ENCODE measurements around the gene STUB1.

STUB1 gene

DNA sequence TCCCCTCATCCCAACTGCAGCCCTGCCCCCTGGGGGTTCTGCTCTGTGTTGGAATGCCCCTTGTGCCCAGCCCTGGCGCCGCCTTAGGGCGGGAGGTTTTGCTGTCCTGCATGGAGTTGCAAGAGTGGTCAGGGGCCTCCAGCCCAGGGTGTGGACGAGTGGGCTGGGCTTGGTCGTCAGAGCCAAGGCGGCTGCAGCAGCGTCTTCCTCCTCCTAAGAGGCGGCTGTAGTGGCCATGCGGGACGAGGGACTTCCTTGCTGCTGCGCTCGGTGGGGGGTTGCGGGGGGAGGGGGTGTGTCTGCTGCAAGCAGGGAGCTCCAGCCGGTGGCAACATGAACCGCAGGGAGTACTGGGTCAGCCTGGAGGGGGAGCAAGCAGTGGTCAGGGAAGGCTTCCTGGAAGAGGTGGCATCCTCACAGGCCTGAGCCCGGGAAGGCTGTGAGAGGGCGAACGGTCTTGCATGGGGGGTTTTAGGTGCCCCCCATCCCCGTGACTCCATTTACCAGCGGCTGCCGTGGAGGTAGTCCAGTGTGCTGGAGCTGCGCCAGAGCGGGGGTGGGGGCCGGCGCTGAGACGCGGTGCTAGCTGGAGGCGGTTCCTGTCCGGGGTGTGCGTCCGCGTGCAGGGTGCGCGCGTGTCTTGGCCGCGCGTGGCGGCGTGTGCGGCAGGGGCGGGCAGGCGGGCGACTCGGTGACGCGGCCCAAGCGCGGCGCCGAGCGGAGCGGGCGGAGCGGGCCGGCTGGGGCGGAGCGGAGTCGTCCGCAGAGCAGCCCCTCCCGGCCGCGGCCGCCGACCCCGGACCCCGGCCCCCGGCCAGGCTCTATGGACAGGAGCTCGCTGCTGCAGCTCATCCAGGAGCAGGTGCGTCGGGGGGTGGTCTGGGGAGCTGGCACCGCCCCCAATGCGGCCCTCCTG is 5.0 kb upstream of the STUB1 start, which contains the start of gene RHBDL1:
Gene RHBDL1, plus strand, starts transcription at position 704 of the 916 bp plus-strand sequence. Its CDS starts 120 bp downstream, at position 824.
- TF ChIP-seq, protein P1, sequence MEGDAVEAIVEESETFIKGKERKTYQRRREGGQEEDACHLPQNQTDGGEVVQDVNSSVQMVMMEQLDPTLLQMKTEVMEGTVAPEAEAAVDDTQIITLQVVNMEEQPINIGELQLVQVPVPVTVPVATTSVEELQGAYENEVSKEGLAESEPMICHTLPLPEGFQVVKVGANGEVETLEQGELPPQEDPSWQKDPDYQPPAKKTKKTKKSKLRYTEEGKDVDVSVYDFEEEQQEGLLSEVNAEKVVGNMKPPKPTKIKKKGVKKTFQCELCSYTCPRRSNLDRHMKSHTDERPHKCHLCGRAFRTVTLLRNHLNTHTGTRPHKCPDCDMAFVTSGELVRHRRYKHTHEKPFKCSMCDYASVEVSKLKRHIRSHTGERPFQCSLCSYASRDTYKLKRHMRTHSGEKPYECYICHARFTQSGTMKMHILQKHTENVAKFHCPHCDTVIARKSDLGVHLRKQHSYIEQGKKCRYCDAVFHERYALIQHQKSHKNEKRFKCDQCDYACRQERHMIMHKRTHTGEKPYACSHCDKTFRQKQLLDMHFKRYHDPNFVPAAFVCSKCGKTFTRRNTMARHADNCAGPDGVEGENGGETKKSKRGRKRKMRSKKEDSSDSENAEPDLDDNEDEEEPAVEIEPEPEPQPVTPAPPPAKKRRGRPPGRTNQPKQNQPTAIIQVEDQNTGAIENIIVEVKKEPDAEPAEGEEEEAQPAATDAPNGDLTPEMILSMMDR (IDR thresholded peaks at IDR 0.05; ENCODE audit: unreplicated experiment in 3 of 3), result no peak
- Mint-ChIP-seq H3K4me3 (peak within 1 kb of the TSS; percentile 42 to 69 (median 69)), H3K27ac (no peak within 1 kb of the TSS), H3K27me3 (ENCODE audit: low read depth) (peaks cover 6% of the 10 kb centered on the region), H3K9me3 (no peaks in the 10 kb centered on the region), H3K36me3 (ENCODE audit: low read depth) (peaks cover 3% of the 10 kb centered on the region), H3K4me1 (no peaks in the 10 kb centered on the region)

DNA sequence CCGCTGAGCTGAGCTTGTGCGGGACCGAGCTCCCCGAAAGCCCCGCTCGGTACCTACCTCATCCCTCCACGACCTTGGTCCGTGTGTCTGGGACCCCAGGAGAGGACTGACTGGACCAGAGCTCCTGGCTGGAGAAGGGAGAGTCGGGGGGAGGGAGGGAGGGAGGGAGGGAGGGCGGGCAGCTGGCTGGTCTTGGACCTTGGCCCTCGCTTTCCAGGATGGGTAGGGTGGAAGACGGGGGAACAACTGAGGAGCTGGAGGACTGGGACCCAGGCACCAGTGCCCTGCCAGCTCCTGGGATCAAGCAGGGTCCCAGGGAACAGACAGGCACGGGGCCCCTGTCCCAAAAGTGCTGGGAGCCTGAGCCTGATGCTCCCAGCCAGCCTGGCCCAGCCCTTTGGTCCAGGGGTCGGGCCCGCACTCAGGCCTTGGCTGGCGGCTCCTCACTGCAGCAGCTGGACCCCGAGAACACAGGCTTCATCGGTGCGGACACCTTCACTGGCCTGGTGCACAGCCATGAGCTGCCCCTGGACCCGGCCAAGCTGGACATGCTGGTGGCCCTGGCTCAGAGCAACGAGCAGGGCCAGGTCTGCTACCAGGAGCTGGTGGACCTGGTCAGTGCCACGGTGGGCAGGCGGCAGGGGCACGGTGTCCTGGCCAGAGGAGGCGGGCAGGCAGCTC is 4.2 kb upstream of the STUB1 start:
- TF ChIP-seq, protein P1 (IDR thresholded peaks at IDR 0.05; ENCODE audit: unreplicated experiment in 3 of 3), result no peak
- H3K9me3 Mint-ChIP-seq, result no peaks in the 10 kb centered on the region
- peaks cover 2% of the 10 kb centered on the region for H3K36me3 Mint-ChIP-seq (ENCODE audit: low read depth)
- H3K4me3 Mint-ChIP-seq, result no peak overlapping the region
- peaks cover 6% of the 10 kb centered on the region for H3K27me3 Mint-ChIP-seq (ENCODE audit: low read depth)
- no peaks in the 10 kb centered on the region for H3K4me1 Mint-ChIP-seq
- no peak overlapping the region for H3K27ac Mint-ChIP-seq

DNA sequence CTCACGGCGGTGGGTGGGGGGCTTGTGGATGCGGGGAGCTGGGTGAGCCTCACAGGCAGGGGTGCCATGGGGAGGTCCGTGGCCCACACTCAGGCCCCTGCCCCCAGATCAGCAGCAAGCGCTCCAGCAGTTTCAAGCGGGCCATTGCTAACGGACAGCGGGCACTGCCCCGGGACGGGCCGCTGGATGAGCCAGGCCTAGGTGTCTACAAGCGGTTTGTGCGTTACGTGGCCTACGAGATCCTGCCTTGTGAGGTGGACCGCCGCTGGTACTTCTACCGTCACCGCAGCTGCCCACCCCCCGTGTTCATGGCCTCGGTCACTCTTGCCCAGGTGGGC is 3.7 kb upstream of the STUB1 start:
- peaks cover 6% of the 10 kb centered on the region for H3K27me3 Mint-ChIP-seq (ENCODE audit: low read depth)
- H3K36me3 Mint-ChIP-seq (ENCODE audit: low read depth), result no peaks in the 10 kb centered on the region
- no peak overlapping the region for H3K4me3 Mint-ChIP-seq
- TF ChIP-seq, protein P1 (IDR thresholded peaks at IDR 0.05; ENCODE audit: unreplicated experiment in 3 of 3), result no peak
- no peaks in the 10 kb centered on the region for H3K4me1 Mint-ChIP-seq
- no peak overlapping the region for H3K27ac Mint-ChIP-seq
- no peaks in the 10 kb centered on the region for H3K9me3 Mint-ChIP-seq

DNA sequence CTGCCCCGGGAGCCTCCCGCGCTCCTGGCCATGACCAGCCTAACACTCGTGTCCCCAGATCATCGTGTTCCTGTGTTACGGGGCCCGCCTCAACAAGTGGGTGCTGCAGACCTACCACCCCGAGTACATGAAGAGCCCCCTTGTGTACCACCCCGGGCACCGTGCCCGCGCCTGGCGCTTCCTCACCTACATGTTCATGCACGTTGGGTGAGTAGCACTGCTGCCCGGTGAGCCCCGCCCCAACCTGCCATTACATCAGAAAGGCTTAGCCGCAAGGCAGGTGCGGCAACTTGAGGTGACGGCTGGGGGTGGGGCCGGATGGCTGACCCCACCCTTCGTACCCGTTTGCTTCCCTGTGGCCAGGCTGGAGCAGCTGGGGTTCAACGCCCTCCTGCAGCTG is 3.3 kb upstream of the STUB1 start:
- H3K9me3 Mint-ChIP-seq, result no peaks in the 10 kb centered on the region
- H3K27me3 Mint-ChIP-seq (ENCODE audit: low read depth), result peaks cover 6% of the 10 kb centered on the region
- H3K27ac Mint-ChIP-seq, result no peak overlapping the region
- H3K4me3 Mint-ChIP-seq, result no peak overlapping the region
- H3K36me3 Mint-ChIP-seq (ENCODE audit: low read depth), result no peaks in the 10 kb centered on the region
- no peaks in the 10 kb centered on the region for H3K4me1 Mint-ChIP-seq
- TF ChIP-seq, protein P1 (IDR thresholded peaks at IDR 0.05; ENCODE audit: unreplicated experiment in 3 of 3), result no peak

DNA sequence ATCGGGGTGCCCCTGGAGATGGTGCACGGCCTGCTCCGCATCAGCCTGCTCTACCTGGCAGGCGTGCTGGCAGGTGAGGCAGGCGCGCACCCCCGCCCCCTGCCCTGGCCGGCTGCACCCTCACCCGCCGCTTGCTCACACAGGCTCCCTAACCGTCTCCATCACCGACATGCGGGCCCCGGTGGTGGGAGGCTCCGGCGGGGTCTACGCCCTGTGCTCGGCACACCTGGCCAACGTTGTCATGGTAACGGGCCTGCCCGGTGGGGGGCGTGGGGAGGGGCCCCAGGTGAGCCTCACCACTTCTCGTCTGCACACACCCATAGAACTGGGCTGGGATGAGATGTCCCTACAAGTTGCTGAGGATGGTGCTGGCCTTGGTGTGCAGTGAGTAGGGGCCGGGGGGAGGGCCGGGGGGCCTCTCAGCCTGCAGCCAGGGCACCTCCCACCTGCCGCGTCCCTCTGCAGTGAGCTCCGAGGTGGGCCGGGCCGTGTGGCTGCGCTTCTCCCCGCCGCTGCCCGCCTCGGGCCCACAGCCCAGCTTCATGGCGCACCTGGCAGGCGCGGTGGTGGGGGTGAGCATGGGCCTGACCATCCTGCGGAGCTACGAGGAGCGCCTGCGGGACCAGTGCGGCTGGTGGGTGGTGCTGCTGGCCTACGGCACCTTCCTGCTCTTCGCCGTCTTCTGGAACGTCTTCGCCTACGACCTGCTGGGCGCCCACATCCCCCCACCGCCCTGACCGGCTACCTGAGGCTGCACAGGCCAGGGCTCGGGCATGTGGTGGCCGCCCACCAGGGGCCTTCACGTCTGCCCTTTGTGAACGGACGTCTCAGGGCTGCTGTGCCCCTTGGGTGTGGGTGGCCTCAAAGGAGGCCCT is 2.7 kb upstream of the STUB1 start:
- no peaks in the 10 kb centered on the region for H3K36me3 Mint-ChIP-seq (ENCODE audit: low read depth)
- no peak overlapping the region for H3K27ac Mint-ChIP-seq
- no peaks in the 10 kb centered on the region for H3K9me3 Mint-ChIP-seq
- H3K4me3 Mint-ChIP-seq, result no peak overlapping the region
- peaks cover 3% of the 10 kb centered on the region for H3K4me1 Mint-ChIP-seq
- TF ChIP-seq, protein P1 (IDR thresholded peaks at IDR 0.05; ENCODE audit: unreplicated experiment in 3 of 3), result no peak
- H3K27me3 Mint-ChIP-seq (ENCODE audit: low read depth), result peaks cover 6% of the 10 kb centered on the region
